HEK293T (cell line): ENCODE data around the gene GALNT18.

Experiments used
- CTCF ChIA-PET: fragments of 350-600 bp; formaldehyde crosslinking; extraction: SDS; loops from one replicate; lab custom pipeline; 2021; ENCODE audit warnings: antibody characterized with exemption, inconsistent platforms; lab: Yijun Ruan, JAX
- POLR2A ChIA-PET: fragments of 350-600 bp; formaldehyde crosslinking; extraction: SDS; loops from one replicate; lab custom pipeline; 2020; ENCODE audit warnings: antibody characterized with exemption, inconsistent platforms; lab: Yijun Ruan, JAX
- DNase-seq: peaks from one replicate; pipeline ENCODE4 v3.0.0; 2012; ENCODE audit warnings: mixed read lengths; ENCODE audit errors: extremely low spot score
- ARNT ChIP-seq: fragments of 450-650 bp; IDR thresholded peaks from 2 replicates; pipeline ENCODE4 v1.6.1; 2017; ENCODE audit warnings: mild to moderate bottlenecking
- BHLHE40 ChIP-seq: fragments of 450-650 bp; IDR thresholded peaks from 2 replicates; pipeline ENCODE4 v1.6.1; 2016; ENCODE audit warnings: mild to moderate bottlenecking, moderate library complexity, borderline replicate concordance
- CTBP1 ChIP-seq: fragments of 450-650 bp; IDR thresholded peaks from 2 replicates; pipeline ENCODE4 v1.6.1; 2016; ENCODE audit warnings: borderline replicate concordance
- ELF4 ChIP-seq: fragments of 450-650 bp; IDR thresholded peaks from 2 replicates; pipeline ENCODE4 v1.6.1; 2017; ENCODE audit warnings: antibody characterized with exemption
- FOXA1 ChIP-seq: fragments of 450-650 bp; IDR thresholded peaks from 2 replicates; pipeline ENCODE4 v1.6.1; 2016; ENCODE audit warnings: mild to moderate bottlenecking
- FOXK2 ChIP-seq: fragments of 450-650 bp; IDR thresholded peaks from 2 replicates; pipeline ENCODE4 v1.6.1; 2016; ENCODE audit warnings: mild to moderate bottlenecking
- FOXM1 ChIP-seq: fragments of 450-650 bp; IDR thresholded peaks from 2 replicates; pipeline ENCODE4 v1.6.1; 2017; ENCODE audit warnings: mild to moderate bottlenecking, borderline replicate concordance
- HDGF ChIP-seq: fragments of 450-650 bp; IDR thresholded peaks from 2 replicates; pipeline ENCODE4 v1.6.1; 2017; ENCODE audit warnings: antibody characterized with exemption, borderline replicate concordance
- L3MBTL2 ChIP-seq: fragments of 450-650 bp; conservative IDR thresholded peaks from 2 replicates; pipeline ENCODE4 v1.6.1; 2016; ENCODE audit warnings: mild to moderate bottlenecking
- LEF1 ChIP-seq: fragments of 450-650 bp; IDR thresholded peaks from 2 replicates; pipeline ENCODE4 v1.6.1; 2017; ENCODE audit warnings: mild to moderate bottlenecking, borderline replicate concordance
- NFRKB ChIP-seq: fragments of 450-650 bp; IDR thresholded peaks from 2 replicates; pipeline ENCODE4 v1.6.1; 2016; ENCODE audit warnings: mild to moderate bottlenecking, moderate library complexity
- PKNOX1 ChIP-seq: fragments of 450-650 bp; IDR thresholded peaks from 2 replicates; pipeline ENCODE4 v1.6.1; 2016
- SP1 ChIP-seq: fragments of 450-650 bp; IDR thresholded peaks from 2 replicates; pipeline ENCODE4 v1.6.1; 2017
- SUZ12 ChIP-seq: fragments of 450-650 bp; IDR thresholded peaks from 2 replicates; pipeline ENCODE4 v1.6.1; 2016; ENCODE audit warnings: mild to moderate bottlenecking
- TARDBP ChIP-seq: fragments of 450-650 bp; IDR thresholded peaks from 2 replicates; pipeline ENCODE4 v1.6.1; 2016
- ZNF384 ChIP-seq: fragments of 450-650 bp; IDR thresholded peaks from 2 replicates; pipeline ENCODE4 v1.6.1; 2016

Gene GALNT18

GRCh38 chr11:11611381-11611780, 10.4 kb downstream of the GALNT18 start:
- DNase-seq = no peak
- POLR2A ChIA-PET = no interaction called here
- TF ChIP-seq LEF1 = no peak
- CTCF ChIA-PET = no interaction called here

- ChIA-PET CTCF (no interaction called here), POLR2A (no interaction called here)
- no peak for DNase-seq
- TF ChIP-seq ZNF384 = no peak
Observed at GRCh38 chr11:11608783-11609232, 13.0 kb downstream of the GALNT18 start.

- CTCF ChIA-PET = no interaction called here
- no peak for TF ChIP-seq ARNT
- no peak for TF ChIP-seq FOXM1
- no peak for TF ChIP-seq ELF4
- no peak for TF ChIP-seq SUZ12
- no peak for TF ChIP-seq LEF1
- TF ChIP-seq FOXA1 = no peak
- TF ChIP-seq FOXK2 = no peak
- TF ChIP-seq HDGF = no peak
- TF ChIP-seq NFRKB = no peak
- TF ChIP-seq PKNOX1 = no peak
- no peak for TF ChIP-seq L3MBTL2
- no peak for TF ChIP-seq TARDBP
- TF ChIP-seq CTBP1 = no peak
- TF ChIP-seq SP1 = no peak
- DNase-seq = no peak
- POLR2A ChIA-PET = no interaction called here
Observed at GRCh38 chr11:11607772-11608171, 14.0 kb downstream of the GALNT18 start.

- ChIA-PET POLR2A (no interaction called here), CTCF (no interaction called here)
- TF ChIP-seq PKNOX1 (no peak), SUZ12 (no peak), FOXM1 (no peak), LEF1 (no peak), SP1 (no peak), FOXA1 (no peak), NFRKB (no peak), CTBP1 (no peak)
- no peak for DNase-seq
Observed at GRCh38 chr11:11605821-11606450, 15.9 kb downstream of the GALNT18 start.

- CTCF ChIA-PET = no interaction called here
- TF ChIP-seq FOXM1 (no peak), TARDBP (no peak), FOXA1 (no peak), ZNF384 (no peak), FOXK2 (no peak), ARNT (no peak), ELF4 (no peak), CTBP1 (no peak), BHLHE40 (no peak), HDGF (no peak), PKNOX1 (no peak), LEF1 (no peak)
- no peak for DNase-seq
- POLR2A ChIA-PET = no interaction called here
Observed at GRCh38 chr11:11605181-11605580, 16.6 kb downstream of the GALNT18 start.

- CTCF ChIA-PET = no interaction called here
- TF ChIP-seq ZNF384 (no peak), FOXM1 (no peak)
- no peak for DNase-seq
- POLR2A ChIA-PET = no interaction called here
Observed at GRCh38 chr11:11604370-11604990, 17.3 kb downstream of the GALNT18 start.

- ChIA-PET CTCF (no interaction called here), POLR2A (no interaction called here)
- no peak for DNase-seq
- TF ChIP-seq TARDBP (no peak), PKNOX1 (no peak), BHLHE40 (no peak), ELF4 (no peak), CTBP1 (no peak), FOXM1 (no peak), FOXA1 (no peak), L3MBTL2 (no peak), ARNT (no peak), NFRKB (no peak), ZNF384 (no peak), FOXK2 (no peak), SP1 (no peak), HDGF (no peak), SUZ12 (no peak), LEF1 (no peak)
Observed at GRCh38 chr11:11602011-11602410, 19.8 kb downstream of the GALNT18 start.
